ENCODE measurements around the gene RASSF1.

The RASSF1 gene

GRCh38 chr3:50365080-50365841, 24.6 kb upstream of the RASSF1 start:
- DNase-seq = peak; percentile 93

- DNase-seq = no peak
These were observed 24.0 kb upstream of the RASSF1 start for GRCh38 chr3:50364573-50365079.

- DNase-seq = no peak
These were observed 19.1 kb upstream of the RASSF1 start for GRCh38 chr3:50359760-50360110.

- DNase-seq = peak; percentile 98
These were observed 18.5 kb upstream of the RASSF1 start, which contains the start of gene TMEM115 for GRCh38 chr3:50358911-50359759. TMEM115 (minus strand) TSS chr3:50359521; CDS start chr3:50359063, 458 bp downstream.

GRCh38 chr3:50358355-50358910, 17.8 kb upstream of the RASSF1 start:
- no peak for DNase-seq

- DNase-seq = no peak
These were observed 16.8 kb upstream of the RASSF1 start for GRCh38 chr3:50357481-50357880.

- DNase-seq = no peak
These were observed 15.9 kb upstream of the RASSF1 start for GRCh38 chr3:50356553-50356952.

GRCh38 chr3:50355829-50356552, 15.4 kb upstream of the RASSF1 start:
- DNase-seq = no peak

- no peak for DNase-seq
These were observed 14.2 kb upstream of the RASSF1 start for GRCh38 chr3:50354850-50355249.

- no peak for DNase-seq
These were observed 13.6 kb upstream of the RASSF1 start for GRCh38 chr3:50354186-50354764.

GRCh38 chr3:50353245-50354004, 12.8 kb upstream of the RASSF1 start:
- no peak for DNase-seq

GRCh38 chr3:50352781-50353180, 12.1 kb upstream of the RASSF1 start:
- no peak for DNase-seq

- DNase-seq = no peak
These were observed 10.7 kb upstream of the RASSF1 start for GRCh38 chr3:50351323-50351697.

GRCh38 chr3:50350527-50351322, 10.1 kb upstream of the RASSF1 start, which contains the start of the genes CYB561D2 and NPRL2:
CYB561D2 (plus strand) TSS chr3:50350862; CDS start chr3:50351434, 572 bp downstream.
NPRL2 (minus strand) TSS chr3:50350775; CDS start chr3:50350652, 123 bp downstream.
- peak; percentile 98 for DNase-seq

- no peak for DNase-seq
These were observed 9.5 kb upstream of the RASSF1 start for GRCh38 chr3:50350213-50350526.

GRCh38 chr3:50347187-50347813, 6.7 kb upstream of the RASSF1 start:
- DNase-seq = peak; percentile 81

- DNase-seq = peak; percentile 75
These were observed 5.1 kb upstream of the RASSF1 start, which contains the start of gene ZMYND10 for GRCh38 chr3:50345586-50346234. ZMYND10 (minus strand) TSS chr3:50345732; CDS start chr3:50345579, 153 bp downstream.

GRCh38 chr3:50345008-50345407, 4.4 kb upstream of the RASSF1 start:
- no peak for DNase-seq

GRCh38 chr3:50342813-50343633, 2.4 kb upstream of the RASSF1 start:
- no peak for DNase-seq

Measured in CD4-positive, alpha-beta T cell treated with Interleukin-4 for 4 hours (primary cell).